ENCODE results near the gene AOPEP. TPM values are rescaled to one million over a fixed set of nuclear protein-coding genes. Genes with fewer than 3 reads are reported as not detected.

AOPEP gene
- total and polyA plus RNA-seq, 2 of the 13 experiments (the other 11 are each of a cell fraction or from before 2014, with no cell fraction given) = 22.2 to 41.6 TPM

GRCh38 chr9:94867281-94867841, 140.9 kb downstream of the AOPEP start (continued):
- TF ChIP-seq, protein P1, sequence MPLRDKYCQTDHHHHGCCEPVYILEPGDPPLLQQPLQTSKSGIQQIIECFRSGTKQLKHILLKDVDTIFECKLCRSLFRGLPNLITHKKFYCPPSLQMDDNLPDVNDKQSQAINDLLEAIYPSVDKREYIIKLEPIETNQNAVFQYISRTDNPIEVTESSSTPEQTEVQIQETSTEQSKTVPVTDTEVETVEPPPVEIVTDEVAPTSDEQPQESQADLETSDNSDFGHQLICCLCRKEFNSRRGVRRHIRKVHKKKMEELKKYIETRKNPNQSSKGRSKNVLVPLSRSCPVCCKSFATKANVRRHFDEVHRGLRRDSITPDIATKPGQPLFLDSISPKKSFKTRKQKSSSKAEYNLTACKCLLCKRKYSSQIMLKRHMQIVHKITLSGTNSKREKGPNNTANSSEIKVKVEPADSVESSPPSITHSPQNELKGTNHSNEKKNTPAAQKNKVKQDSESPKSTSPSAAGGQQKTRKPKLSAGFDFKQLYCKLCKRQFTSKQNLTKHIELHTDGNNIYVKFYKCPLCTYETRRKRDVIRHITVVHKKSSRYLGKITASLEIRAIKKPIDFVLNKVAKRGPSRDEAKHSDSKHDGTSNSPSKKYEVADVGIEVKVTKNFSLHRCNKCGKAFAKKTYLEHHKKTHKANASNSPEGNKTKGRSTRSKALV (CRISPR knock-in tag; IDR thresholded peaks at IDR 0.05) = 0 out of 2 replicates have a peak, but pooled peaks have one; percentile 22
- TF ChIP-seq NFE2L2 (IDR thresholded peaks at IDR 0.05; ENCODE audit: low read length) (peak; percentile 62; the same call in 1 of the 2 replicates), ZNF441 (CRISPR knock-in tag; IDR thresholded peaks at IDR 0.05; ENCODE audit: borderline replicate concordance) (peak; percentile 51; the same call in 1 of the 2 replicates), AKAP8 (CRISPR knock-in tag; IDR thresholded peaks at IDR 0.05) (no peak), REXO4 (CRISPR knock-in tag; IDR thresholded peaks at IDR 0.05; ENCODE audit: borderline replicate concordance) (no peak), ZNF225 (CRISPR knock-in tag; IDR thresholded peaks at IDR 0.05) (no peak), ZBTB42 (CRISPR knock-in tag; IDR thresholded peaks at IDR 0.05) (no peak), HOXD1 (CRISPR knock-in tag; IDR thresholded peaks at IDR 0.05) (no peak), CREM (IDR thresholded peaks at IDR 0.05) (peak; percentile 61; the same call in 1 of the 2 replicates), CREM (CRISPR knock-in tag; IDR thresholded peaks at IDR 0.05) (no peak), ZNF773 (CRISPR knock-in tag; IDR thresholded peaks at IDR 0.05; ENCODE audit: borderline replicate concordance) (no peak), TBX3 (IDR thresholded peaks at IDR 0.05; ENCODE audit: borderline replicate concordance) (no peak), ZSCAN29 (CRISPR knock-in tag; conservative IDR thresholded peaks at IDR 0.05) (no peak), ATF4 (CRISPR knock-in tag; IDR thresholded peaks at IDR 0.05) (no peak), ZSCAN5A (CRISPR knock-in tag; IDR thresholded peaks at IDR 0.05; ENCODE audit: borderline replicate concordance) (no peak), MEIS1 (CRISPR knock-in tag; IDR thresholded peaks at IDR 0.05; ENCODE audit: borderline replicate concordance) (no peak), TCF12 (IDR thresholded peaks at IDR 0.05) (no peak), TCF12 (CRISPR knock-in tag; IDR thresholded peaks at IDR 0.05) (no peak), SCMH1 (CRISPR knock-in tag; IDR thresholded peaks at IDR 0.05; ENCODE audit: borderline replicate concordance) (no peak), ZNF431 (CRISPR knock-in tag; IDR thresholded peaks at IDR 0.05; ENCODE audit: borderline replicate concordance, low read depth) (no peak), ZFP90 (CRISPR knock-in tag; IDR thresholded peaks at IDR 0.05; ENCODE audit: borderline replicate concordance) (no peak), ZNF598 (CRISPR knock-in tag; IDR thresholded peaks at IDR 0.05; ENCODE audit: borderline replicate concordance) (no peak), REL (CRISPR knock-in tag; conservative IDR thresholded peaks at IDR 0.05) (no peak), ZNF12 (CRISPR knock-in tag; IDR thresholded peaks at IDR 0.05) (peak; percentile 94)
- TF ChIP-seq, protein P2, sequence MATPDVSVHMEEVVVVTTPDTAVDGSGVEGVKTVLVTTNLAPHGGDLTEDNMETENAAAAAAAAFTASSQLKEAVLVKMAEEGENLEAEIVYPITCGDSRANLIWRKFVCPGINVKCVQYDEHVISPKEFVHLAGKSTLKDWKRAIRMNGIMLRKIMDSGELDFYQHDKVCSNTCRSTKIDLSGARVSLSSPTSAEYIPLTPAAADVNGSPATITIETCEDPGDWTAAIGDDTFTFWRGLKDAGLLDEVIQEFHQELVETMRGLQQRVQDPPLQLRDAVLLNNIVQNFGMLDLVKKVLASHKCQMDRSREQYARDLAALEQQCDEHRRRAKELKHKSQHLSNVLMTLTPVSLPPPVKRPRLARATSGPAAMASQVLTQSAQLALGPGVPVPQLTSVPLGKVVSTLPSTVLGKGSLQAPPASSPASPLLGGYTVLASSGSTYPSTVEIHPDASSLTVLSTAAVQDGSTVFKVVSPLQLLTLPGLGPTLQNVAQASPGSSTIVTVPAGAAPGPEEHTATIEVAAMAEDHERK (CRISPR knock-in tag; IDR thresholded peaks at IDR 0.05; ENCODE audit: low read depth) = no peak
